GM12872 (cell line): ENCODE data around the gene NOX3.

ENCODE experiments used
- TF ChIP-seq, protein P1 (sequence below): IDR thresholded peaks from 3 replicates; pipeline ENCODE4 v1.5.1; 2011; ENCODE audit warnings: low read depth, mild to moderate bottlenecking, low read length, moderate library complexity; ENCODE audit not compliant: insufficient read depth

Gene NOX3

DNA sequence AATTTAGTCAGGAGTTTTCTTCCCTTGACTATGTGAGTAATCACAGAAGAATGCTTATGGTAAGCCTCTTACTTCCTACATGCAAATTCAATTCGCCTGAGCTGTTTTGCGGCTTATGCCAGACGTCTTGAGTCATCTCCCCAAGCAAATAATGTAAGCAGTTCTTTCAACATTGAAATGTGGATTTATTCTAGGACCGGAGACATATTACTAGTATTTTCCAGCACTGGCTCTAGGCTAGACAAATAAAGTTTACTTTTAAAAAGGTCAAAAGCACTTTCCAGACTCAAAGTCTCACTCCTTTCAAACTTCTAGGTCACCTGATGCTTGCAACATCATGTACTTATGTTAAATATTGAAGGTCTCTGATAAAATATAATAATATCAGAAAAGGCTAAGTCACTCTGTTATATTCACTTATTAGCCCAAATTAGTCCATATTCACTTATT is 38.1 kb upstream of the NOX3 start:
- TF ChIP-seq, protein P1, sequence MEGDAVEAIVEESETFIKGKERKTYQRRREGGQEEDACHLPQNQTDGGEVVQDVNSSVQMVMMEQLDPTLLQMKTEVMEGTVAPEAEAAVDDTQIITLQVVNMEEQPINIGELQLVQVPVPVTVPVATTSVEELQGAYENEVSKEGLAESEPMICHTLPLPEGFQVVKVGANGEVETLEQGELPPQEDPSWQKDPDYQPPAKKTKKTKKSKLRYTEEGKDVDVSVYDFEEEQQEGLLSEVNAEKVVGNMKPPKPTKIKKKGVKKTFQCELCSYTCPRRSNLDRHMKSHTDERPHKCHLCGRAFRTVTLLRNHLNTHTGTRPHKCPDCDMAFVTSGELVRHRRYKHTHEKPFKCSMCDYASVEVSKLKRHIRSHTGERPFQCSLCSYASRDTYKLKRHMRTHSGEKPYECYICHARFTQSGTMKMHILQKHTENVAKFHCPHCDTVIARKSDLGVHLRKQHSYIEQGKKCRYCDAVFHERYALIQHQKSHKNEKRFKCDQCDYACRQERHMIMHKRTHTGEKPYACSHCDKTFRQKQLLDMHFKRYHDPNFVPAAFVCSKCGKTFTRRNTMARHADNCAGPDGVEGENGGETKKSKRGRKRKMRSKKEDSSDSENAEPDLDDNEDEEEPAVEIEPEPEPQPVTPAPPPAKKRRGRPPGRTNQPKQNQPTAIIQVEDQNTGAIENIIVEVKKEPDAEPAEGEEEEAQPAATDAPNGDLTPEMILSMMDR, result no peak

DNA sequence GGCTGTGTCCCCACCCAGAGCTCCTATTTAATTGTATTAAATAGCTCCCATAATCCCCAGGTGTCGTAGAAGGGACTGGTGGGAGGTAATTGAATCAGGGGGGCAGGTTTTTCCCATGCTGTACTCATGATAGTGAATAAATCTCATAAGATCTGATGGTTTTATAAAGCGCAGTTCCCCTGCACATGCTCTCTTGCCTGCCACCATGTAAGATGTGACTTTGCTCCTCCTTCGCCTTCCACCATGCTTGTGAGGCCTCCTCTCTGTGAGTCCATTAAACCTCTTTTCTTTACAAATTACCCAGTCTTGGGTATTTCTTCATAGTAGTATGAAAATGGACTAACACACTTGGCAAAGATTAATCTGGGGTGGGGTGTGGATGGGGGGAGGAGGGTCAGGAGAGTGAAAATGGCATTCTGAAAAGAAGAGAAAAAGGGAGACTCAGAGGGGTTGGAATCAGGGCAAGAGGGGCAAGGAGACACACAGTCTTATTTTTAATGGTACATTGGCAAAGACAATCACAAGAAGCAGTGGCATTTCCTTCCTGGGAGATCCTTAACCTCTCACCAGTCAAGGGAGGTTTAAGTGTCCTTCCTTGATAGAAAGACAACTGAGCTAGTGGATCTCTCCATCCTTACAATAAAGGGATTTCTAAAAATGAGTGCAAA is 37.5 kb upstream of the NOX3 start:
- TF ChIP-seq, protein P1, result no peak

DNA sequence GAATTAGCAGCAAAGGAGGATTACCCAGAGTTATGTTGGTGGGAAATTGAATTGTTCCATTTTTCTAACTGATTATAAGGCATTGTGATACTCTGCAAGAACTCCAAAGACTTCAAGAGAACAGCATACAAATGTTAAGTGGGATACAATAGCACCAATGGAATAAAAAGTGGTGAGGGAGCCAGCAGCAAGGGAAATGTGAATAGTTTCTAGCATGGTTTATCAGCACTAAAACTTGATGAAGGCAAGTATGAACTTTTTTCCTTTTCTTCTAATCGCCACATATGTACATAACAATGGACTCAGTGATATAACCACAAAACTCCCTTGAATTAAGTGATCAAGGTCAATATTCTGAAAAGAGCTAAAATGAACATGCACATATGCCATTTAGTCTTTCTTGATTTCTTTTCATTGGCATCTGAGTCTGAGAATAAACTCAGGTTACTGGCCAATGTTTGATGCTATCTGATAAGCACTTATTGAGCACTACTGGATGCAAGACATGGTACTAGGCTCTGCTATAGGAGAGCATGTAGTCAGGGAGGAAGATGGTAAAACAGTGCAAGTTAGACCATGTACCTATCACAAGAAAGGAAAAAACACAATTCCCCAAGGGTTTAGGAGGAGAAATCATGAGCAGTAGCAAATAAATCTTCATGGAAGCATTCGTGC is 36.6 kb upstream of the NOX3 start:
- TF ChIP-seq, protein P1, result no peak

DNA sequence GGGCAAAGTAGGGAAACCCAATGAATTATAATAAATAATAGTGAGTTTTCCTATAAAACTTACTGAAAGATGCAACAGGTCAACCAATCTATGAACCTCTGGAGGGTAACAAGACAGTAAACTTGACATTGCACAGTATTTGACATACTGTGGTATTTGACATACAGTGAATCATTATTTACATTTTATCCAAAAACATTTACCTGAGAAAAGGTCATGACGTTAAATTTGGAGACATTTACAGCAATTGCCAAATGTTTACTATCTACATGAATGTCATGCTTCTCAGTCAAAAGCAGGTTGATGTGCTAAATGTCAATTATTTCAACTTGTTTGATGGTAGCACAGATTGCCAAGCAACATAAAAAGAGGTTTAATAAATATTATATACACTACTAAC is 35.8 kb upstream of the NOX3 start:
- TF ChIP-seq, protein P1, result no peak

DNA sequence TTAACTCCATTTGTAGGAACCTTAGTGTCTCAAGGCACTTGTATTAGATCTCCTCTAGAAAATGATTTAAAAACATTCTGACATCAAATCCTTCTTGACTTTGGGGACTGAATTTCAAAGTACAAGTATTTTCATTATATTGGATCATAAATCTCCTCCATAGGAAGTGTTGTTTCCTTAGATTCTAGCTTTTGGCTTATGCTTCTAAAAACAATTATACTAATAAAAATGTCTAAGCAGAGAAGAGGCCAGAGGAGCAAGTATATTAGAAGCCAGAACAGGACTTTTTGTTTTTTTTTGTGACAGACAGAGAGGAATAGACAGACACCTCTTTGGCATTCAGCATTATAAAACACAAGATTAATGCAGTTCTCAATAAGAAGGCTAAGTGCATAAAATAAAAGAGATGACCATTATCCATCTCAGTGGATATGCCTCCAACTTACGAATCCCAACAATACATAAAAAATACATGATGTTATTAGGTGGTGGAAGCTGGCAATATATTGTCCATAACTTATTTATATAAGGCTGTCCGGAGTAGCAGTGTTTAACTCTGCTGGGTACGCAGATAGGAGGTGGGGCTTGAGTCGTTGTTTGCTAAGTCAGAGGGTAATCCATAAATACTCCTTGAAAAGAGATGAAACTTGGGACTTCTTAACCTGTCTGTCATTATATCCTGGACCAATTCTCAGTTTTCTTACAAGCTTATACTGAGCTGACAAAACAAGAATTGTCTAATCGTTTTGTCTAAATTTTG is 31.9 kb upstream of the NOX3 start:
- TF ChIP-seq, protein P1, result no peak

DNA sequence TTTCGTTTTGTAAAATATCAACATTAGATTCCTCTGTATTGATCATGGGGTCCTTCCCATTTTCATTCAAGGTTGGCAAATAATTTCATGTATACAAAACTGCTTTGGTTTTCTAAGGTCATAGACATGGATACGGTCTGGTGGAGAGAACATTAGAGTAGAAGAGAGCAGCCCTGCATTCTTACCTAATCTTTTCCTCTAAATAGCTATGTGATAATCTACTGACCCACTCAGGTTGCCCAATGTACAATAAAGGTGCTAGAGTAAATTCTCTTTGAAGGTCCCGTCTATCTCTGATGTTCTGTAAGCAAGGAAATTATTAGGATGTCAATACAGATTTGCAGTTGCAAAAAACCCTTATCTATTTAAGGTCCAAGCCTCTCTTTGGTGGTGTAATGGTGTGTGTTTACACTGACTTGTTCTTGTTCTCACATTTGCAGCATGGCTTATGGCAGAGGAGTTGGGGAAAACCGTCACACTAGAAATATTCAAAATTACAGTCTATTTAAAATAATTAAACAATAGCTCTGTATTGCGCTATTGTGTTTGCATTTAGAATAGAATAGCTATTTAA is 31.2 kb upstream of the NOX3 start:
- TF ChIP-seq, protein P1, result no peak

DNA sequence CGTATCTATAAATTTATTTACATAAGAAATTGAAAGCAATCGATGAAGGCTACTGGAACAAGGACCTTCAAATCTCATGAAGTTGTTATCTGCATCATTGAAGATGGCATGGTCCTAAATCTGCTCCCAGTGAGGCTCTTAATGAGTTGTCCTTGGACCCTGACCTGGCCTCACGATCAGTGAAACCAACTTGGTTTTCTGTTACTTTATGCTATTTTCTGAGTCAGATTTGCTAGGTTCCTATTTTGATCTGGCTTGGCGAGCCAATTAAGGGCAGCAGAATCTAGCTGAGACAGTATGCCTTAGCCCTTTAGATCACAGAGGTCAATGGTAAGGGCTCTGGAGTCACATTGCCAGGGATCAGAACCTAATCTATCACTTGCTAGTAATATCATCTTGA is 30.1 kb upstream of the NOX3 start:
- TF ChIP-seq, protein P1, result no peak
